Measurements from ENCODE around the gene PLPP3. TPM values are rescaled to one million over a fixed set of nuclear protein-coding genes. Genes with fewer than 3 reads are reported as not detected.

Gene PLPP3
- total RNA-seq, 1 experiment from 2014 or later: 0.39 TPM

DNA sequence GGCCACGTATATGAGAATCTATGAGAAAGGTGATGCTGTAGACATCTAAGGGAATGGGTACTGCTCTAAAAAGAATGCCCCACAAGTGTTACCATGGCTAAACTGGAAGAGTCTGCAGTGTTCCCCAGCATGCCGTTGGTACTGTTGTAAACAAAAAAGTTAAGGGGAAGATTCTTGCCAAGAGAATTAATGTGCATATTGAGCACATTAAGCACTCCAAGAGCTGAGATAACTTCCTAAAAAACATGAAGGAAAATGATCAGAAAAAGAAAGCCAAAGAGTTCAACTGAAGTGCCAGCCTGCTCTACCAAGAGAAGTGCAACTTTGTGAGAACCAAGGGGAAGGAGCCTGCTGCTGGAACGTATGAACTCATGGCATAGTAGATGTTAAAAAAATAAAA lies 40.8 kb downstream of the PLPP3 start:
- TF ChIP-seq EZH2 (IDR thresholded peaks at IDR 0.05; ENCODE audit: borderline replicate concordance, low read depth, low read length, poor library complexity, severe bottlenecking): no peak
- TF ChIP-seq, protein P1, sequence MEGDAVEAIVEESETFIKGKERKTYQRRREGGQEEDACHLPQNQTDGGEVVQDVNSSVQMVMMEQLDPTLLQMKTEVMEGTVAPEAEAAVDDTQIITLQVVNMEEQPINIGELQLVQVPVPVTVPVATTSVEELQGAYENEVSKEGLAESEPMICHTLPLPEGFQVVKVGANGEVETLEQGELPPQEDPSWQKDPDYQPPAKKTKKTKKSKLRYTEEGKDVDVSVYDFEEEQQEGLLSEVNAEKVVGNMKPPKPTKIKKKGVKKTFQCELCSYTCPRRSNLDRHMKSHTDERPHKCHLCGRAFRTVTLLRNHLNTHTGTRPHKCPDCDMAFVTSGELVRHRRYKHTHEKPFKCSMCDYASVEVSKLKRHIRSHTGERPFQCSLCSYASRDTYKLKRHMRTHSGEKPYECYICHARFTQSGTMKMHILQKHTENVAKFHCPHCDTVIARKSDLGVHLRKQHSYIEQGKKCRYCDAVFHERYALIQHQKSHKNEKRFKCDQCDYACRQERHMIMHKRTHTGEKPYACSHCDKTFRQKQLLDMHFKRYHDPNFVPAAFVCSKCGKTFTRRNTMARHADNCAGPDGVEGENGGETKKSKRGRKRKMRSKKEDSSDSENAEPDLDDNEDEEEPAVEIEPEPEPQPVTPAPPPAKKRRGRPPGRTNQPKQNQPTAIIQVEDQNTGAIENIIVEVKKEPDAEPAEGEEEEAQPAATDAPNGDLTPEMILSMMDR (conservative IDR thresholded peaks at IDR 0.05; ENCODE audit: low read depth, low read length): no peak
- Histone ChIP-seq H3K27ac (ENCODE audit: low read depth, low read length, poor library complexity, severe bottlenecking) (no peak overlapping the region), H3K36me3 (ENCODE audit: insufficient read depth, low read length, poor library complexity, severe bottlenecking) (no peaks in the 10 kb centered on the region), H3K27me3 (replicated peaks; ENCODE audit: insufficient read depth, low read depth, low read length, poor library complexity) (peaks cover 6% of the 10 kb centered on the region), H3K9me3 (ENCODE audit: low read depth, low read length, poor library complexity, severe bottlenecking) (no peaks in the 10 kb centered on the region), H3K4me1 (ENCODE audit: insufficient read depth, low read length, poor library complexity, severe bottlenecking) (no peaks in the 10 kb centered on the region), H3K4me3 (ENCODE audit: low read depth, low read length, poor library complexity, severe bottlenecking) (no peak overlapping the region)
- ChIA-PET CTCF (no interaction called here), POLR2A (ENCODE audit: low non-redundant PET) (no interaction called here)
- DNase-seq (ENCODE audit: low spot score): no peak
- no TSS peak for BruUV-seq (replicated peaks)
- intact Hi-C loops (cut with micrococcal nuclease; ENCODE audit: unreplicated experiment): no loop called here

DNA sequence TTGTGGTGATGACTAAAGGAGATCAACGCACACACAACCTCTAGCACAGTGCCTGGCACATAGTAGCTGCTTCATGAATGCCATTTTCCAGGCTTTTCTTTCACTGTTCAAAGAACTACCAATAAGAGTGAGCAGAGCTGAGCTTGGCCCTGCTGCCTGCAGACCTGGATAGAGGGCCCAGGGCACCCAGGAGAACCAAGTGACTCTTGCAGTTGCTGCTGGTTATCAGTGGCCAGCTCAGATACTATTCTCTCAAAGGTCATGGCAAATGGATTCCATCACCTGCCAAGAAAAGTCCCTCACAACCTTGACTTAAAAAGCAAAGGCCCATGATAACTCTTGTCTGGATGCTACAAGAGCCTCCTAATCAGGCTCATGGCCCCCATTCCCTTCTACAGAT lies 41.7 kb downstream of the PLPP3 start:
- TF ChIP-seq EZH2 (IDR thresholded peaks at IDR 0.05; ENCODE audit: borderline replicate concordance, low read depth, low read length, poor library complexity, severe bottlenecking): no peak
- TF ChIP-seq, protein P1 (conservative IDR thresholded peaks at IDR 0.05; ENCODE audit: low read depth, low read length): no peak
- POLR2A ChIA-PET (ENCODE audit: low non-redundant PET): no interaction called here
- H3K27me3 ChIP-seq (replicated peaks; ENCODE audit: insufficient read depth, low read depth, low read length, poor library complexity): peaks cover 6% of the 10 kb centered on the region
- CTCF ChIA-PET: no interaction called here
- intact Hi-C loops (cut with micrococcal nuclease; ENCODE audit: unreplicated experiment): no loop called here
- H3K4me1 ChIP-seq (ENCODE audit: insufficient read depth, low read length, poor library complexity, severe bottlenecking): no peaks in the 10 kb centered on the region
- H3K36me3 ChIP-seq (ENCODE audit: insufficient read depth, low read length, poor library complexity, severe bottlenecking): no peaks in the 10 kb centered on the region
- H3K27ac ChIP-seq (ENCODE audit: low read depth, low read length, poor library complexity, severe bottlenecking): no peak overlapping the region
- no peaks in the 10 kb centered on the region for H3K9me3 ChIP-seq (ENCODE audit: low read depth, low read length, poor library complexity, severe bottlenecking)
- no peak for DNase-seq (ENCODE audit: low spot score)
- no TSS peak for BruUV-seq (replicated peaks)
- H3K4me3 ChIP-seq (ENCODE audit: low read depth, low read length, poor library complexity, severe bottlenecking): no peak overlapping the region

DNA sequence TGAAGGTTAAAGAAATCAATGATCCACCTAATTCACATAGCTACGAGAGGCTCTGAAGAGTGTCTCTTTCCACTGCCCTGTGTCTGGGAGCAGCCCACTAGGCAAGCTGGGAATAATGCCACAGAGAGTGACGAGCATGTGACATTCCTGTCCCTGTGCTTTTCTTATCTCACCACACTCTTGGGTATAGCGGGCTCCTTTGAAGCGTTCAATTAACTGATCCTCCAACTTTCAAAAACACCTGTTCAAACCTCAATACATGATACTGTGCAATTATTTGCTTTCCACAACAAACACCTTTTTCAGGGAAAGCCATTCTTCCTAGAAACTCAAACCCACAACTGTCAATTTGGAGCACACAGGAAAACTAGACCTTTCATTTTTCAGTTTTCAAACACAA lies 43.4 kb downstream of the PLPP3 start:
- POLR2A ChIA-PET (ENCODE audit: low non-redundant PET): no interaction called here
- H3K9me3 ChIP-seq (ENCODE audit: low read depth, low read length, poor library complexity, severe bottlenecking): no peaks in the 10 kb centered on the region

More for the DNA sequence above, 43.4 kb downstream of the PLPP3 start:
- no TSS peak for BruUV-seq (replicated peaks)
- no peak for DNase-seq (ENCODE audit: low spot score)
- Histone ChIP-seq H3K27ac (ENCODE audit: low read depth, low read length, poor library complexity, severe bottlenecking) (no peak overlapping the region), H3K4me3 (ENCODE audit: low read depth, low read length, poor library complexity, severe bottlenecking) (no peak overlapping the region), H3K4me1 (ENCODE audit: insufficient read depth, low read length, poor library complexity, severe bottlenecking) (no peaks in the 10 kb centered on the region), H3K36me3 (ENCODE audit: insufficient read depth, low read length, poor library complexity, severe bottlenecking) (no peaks in the 10 kb centered on the region), H3K27me3 (replicated peaks; ENCODE audit: insufficient read depth, low read depth, low read length, poor library complexity) (peaks cover 6% of the 10 kb centered on the region)
- intact Hi-C loops (cut with micrococcal nuclease; ENCODE audit: unreplicated experiment): no loop called here
- CTCF ChIA-PET: no interaction called here
- TF ChIP-seq, protein P1 (conservative IDR thresholded peaks at IDR 0.05; ENCODE audit: low read depth, low read length): no peak
- TF ChIP-seq EZH2 (IDR thresholded peaks at IDR 0.05; ENCODE audit: borderline replicate concordance, low read depth, low read length, poor library complexity, severe bottlenecking): no peak

Measured in A673 (cell line).